Neutrophil (primary cell): ENCODE data around the gene CCL15.

Experiments
- H3K27ac ChIP-seq: fragments of 200-600 bp; sonication (generic); 2 replicates; pipeline ENCODE4 v1.5.1; 2016; ENCODE audit warnings: mild to moderate bottlenecking, moderate library complexity
- H3K27me3 ChIP-seq: fragments of 200-600 bp; sonication (generic); 2 replicates; pipeline ENCODE4 v1.6.0; 2016; ENCODE audit warnings: mild to moderate bottlenecking
- H3K36me3 ChIP-seq: fragments of 200-600 bp; sonication (generic); 2 replicates; pipeline ENCODE4 v1.5.1; 2017
- H3K4me1 ChIP-seq, 2 experiments: fragments of 200-600 bp in 1 of 2; sonication (generic) in 1 of 2; 1 replicate in 1 of 2; 2 replicates in 1 of 2; pipeline versions ENCODE4 v1.5.1 to v1.6.1; 2013 to 2016; ENCODE audit warnings: low read depth in 1 of 2, low read length in 1 of 2, mild to moderate bottlenecking in 1 of 2, moderate library complexity in 1 of 2; ENCODE audit not compliant: control insufficient read depth in 1 of 2, insufficient read depth in 1 of 2
- H3K4me3 ChIP-seq, 2 experiments: fragments of 200-600 bp in 1 of 2; sonication (generic) in 1 of 2; 1 replicate in 1 of 2; 2 replicates in 1 of 2; pipeline ENCODE4 v1.5.1; 2013 to 2016; ENCODE audit warnings: low read depth in 1 of 2, low read length in 1 of 2, mild to moderate bottlenecking in 1 of 2, moderate library complexity in 1 of 2
- H3K9me3 ChIP-seq: fragments of 200-600 bp; sonication (generic); 2 replicates; pipeline ENCODE4 v1.5.1; 2016
- CTCF ChIP-seq: fragments of 200-600 bp; sonication (generic); IDR thresholded peaks from 2 replicates; pipeline ENCODE4 v1.5.1; 2016; ENCODE audit warnings: antibody characterized with exemption

The CCL15 gene

GRCh38 chr17:35972945-35973332 lies 28.4 kb downstream of the CCL15 start:
- no peaks in the 10 kb centered on the region for H3K4me1 ChIP-seq
- no peak for TF ChIP-seq CTCF
- no peaks in the 10 kb centered on the region for H3K9me3 ChIP-seq
- H3K36me3 ChIP-seq: no peaks in the 10 kb centered on the region
- H3K27me3 ChIP-seq: no peaks in the 10 kb centered on the region
- H3K4me3 ChIP-seq: no peak overlapping the region
- H3K27ac ChIP-seq: no peak overlapping the region

- no peak for TF ChIP-seq CTCF
- Histone ChIP-seq H3K36me3 (no peaks in the 10 kb centered on the region), H3K4me1 (no peaks in the 10 kb centered on the region), H3K27ac (no peak overlapping the region), H3K27me3 (no peaks in the 10 kb centered on the region), H3K4me3 (no peak overlapping the region), H3K9me3 (no peaks in the 10 kb centered on the region)
Observed at GRCh38 chr17:35972535-35972934, 28.8 kb downstream of the CCL15 start.

GRCh38 chr17:35972066-35972465 lies 29.3 kb downstream of the CCL15 start:
- Histone ChIP-seq H3K36me3 (no peaks in the 10 kb centered on the region), H3K4me1 (no peaks in the 10 kb centered on the region)

GRCh38 chr17:35969558-35970380 lies 31.6 kb downstream of the CCL15 start:
- Histone ChIP-seq H3K36me3 (no peaks in the 10 kb centered on the region), H3K27me3 (no peaks in the 10 kb centered on the region), H3K9me3 (no peaks in the 10 kb centered on the region), H3K4me1 (no peaks in the 10 kb centered on the region), H3K27ac (no peak overlapping the region), H3K4me3 (no peak overlapping the region)
- peak; percentile 71 for TF ChIP-seq CTCF

More at GRCh38 chr17:35972066-35972465, 29.3 kb downstream of the CCL15 start:
- TF ChIP-seq CTCF: no peak
- Histone ChIP-seq H3K27ac (no peak overlapping the region), H3K4me3 (no peak overlapping the region), H3K27me3 (no peaks in the 10 kb centered on the region), H3K9me3 (no peaks in the 10 kb centered on the region)

GRCh38 chr17:35968520-35969054 lies 32.8 kb downstream of the CCL15 start:
- Histone ChIP-seq H3K27ac (no peak overlapping the region), H3K4me3 (no peak overlapping the region), H3K4me1 (no peaks in the 10 kb centered on the region), H3K27me3 (no peaks in the 10 kb centered on the region), H3K36me3 (no peaks in the 10 kb centered on the region), H3K9me3 (no peaks in the 10 kb centered on the region)
- no peak for TF ChIP-seq CTCF
